B cell (primary cell): ENCODE results near the gene COL5A2.

Experiments
- EZH2 ChIP-seq: IDR thresholded peaks from 2 replicates; pipeline ENCODE4 v1.6.1; 2012; ENCODE audit warnings: borderline replicate concordance, low read depth, mild to moderate bottlenecking, moderate library complexity, low read length; ENCODE audit not compliant: insufficient read depth, poor library complexity, severe bottlenecking
- TF ChIP-seq, protein P1 (sequence below): fragments of 200-600 bp; IDR thresholded peaks from one replicate; pipeline ENCODE4 v1.8.0; 2022; ENCODE audit warnings: antibody characterized with exemption, mild to moderate bottlenecking

- TF ChIP-seq, protein P1, sequence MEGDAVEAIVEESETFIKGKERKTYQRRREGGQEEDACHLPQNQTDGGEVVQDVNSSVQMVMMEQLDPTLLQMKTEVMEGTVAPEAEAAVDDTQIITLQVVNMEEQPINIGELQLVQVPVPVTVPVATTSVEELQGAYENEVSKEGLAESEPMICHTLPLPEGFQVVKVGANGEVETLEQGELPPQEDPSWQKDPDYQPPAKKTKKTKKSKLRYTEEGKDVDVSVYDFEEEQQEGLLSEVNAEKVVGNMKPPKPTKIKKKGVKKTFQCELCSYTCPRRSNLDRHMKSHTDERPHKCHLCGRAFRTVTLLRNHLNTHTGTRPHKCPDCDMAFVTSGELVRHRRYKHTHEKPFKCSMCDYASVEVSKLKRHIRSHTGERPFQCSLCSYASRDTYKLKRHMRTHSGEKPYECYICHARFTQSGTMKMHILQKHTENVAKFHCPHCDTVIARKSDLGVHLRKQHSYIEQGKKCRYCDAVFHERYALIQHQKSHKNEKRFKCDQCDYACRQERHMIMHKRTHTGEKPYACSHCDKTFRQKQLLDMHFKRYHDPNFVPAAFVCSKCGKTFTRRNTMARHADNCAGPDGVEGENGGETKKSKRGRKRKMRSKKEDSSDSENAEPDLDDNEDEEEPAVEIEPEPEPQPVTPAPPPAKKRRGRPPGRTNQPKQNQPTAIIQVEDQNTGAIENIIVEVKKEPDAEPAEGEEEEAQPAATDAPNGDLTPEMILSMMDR, result no peak
- TF ChIP-seq EZH2, result no peak
Measured at GRCh38 chr2:189138800-189139199, 40.8 kb downstream of the COL5A2 start.
